ENCODE data around the gene JMY.

DNA sequence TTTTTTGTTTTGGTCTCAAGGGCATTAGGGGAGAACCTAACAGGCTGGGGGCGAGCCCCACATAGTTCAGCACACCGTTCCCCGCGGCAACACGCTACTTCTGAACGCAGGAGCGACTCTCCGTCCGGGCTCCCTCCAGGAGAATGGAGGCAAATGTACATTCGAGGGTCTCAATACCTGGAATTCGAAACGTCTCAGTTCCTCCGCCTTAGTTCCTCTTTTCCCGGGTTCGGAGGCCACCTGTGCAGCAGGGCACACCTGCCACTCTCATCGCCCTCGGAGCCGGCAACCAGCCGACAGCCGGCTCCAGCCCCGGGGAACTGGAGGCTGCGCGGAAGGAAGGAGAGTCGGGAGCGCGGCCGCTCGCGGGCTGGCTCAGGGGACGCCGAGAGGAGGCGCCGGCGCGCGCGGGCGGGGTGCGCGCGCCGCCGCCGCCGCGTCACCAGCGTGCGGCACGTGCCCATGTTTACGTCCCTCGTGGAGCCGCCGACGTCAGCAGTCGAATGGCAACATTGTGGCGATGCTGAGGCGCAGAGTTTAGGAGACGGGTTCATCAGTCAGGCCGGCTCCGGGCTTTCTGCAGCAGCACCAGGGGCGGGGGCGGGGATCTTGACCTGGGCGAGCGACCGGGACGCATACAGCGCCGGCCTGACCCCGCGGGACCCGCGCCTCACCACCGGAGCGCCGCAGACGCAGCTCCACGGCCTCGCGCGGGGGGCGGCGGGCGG, at the start of gene JMY:
- peak; percentile 93 for TF ChIP-seq POLR2A (IDR thresholded peaks at IDR 0.05; ENCODE audit: low read length)
- no peak for TF ChIP-seq GATA1 (IDR thresholded peaks at IDR 0.05; ENCODE audit: low read depth, low read length)

Measured in erythroblast (primary cell).